HG03378 (cell line): ENCODE data around the gene PARP11.
"Not testable (repeated sequence)": the region's sequence is repeated elsewhere in the genome, so short reads cannot be mapped to it uniquely, and the experiment has no call there.

Source experiments
- ATAC-seq: cut with Tn5 transposase; IDR thresholded peaks from one replicate; pipeline ENCODE4 v1.9.1; 2021; ENCODE audit warnings: mild to moderate bottlenecking, moderate library complexity; ENCODE audit not compliant: unreplicated experiment

The PARP11 gene

DNA sequence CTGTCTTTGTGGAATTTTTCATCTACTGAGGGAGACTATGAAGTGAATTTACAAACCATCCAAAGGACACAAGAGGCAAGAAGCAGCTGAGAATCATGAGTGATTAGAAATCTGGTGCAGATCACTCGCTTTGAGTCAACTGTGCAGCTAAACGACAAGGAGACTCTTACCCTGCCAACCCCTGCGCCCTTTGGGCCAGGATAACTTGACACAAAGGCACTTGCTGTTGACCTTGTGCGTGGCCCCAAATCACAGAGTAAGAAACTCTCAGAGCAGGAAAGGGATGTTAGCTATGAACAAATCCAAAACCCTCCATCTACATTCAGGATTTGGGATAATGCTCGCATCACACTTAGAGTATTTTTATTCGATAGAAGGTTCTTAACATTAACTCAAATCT lies 11.5 kb upstream of the PARP11 start:
- ATAC-seq, result no peak

DNA sequence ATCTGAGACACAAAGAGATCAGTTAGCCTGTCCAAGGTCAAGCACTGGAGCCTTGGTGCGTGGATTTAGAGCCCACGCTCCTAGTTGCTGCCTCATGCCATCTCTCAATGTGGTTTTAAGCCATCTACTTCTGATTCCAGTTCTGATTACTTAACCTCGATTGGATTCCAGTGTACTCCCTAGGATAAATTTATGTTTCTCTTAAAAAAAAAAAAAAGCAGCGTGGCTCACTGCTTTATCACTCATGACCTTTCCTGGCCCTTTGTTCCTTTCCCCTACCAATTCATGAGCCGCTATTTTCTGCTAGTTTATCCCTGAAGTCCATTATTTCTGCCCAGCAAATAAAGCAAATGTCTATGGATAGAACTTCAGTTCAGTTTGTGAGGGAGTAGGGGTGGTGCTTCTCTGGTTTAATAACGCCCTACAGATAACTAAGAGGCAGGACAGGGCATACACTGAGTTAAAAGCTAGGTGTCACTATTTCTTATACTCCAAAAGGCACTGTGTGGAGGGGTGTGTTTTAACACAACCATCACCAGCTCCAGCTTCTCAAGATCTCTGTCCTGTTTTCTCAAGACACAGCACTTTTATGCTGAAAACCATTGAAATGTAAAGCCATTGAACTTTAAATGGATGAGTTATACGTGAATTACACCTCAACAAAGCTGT lies 9.8 kb upstream of the PARP11 start:
- no peak for ATAC-seq

- no peak for ATAC-seq
Observed at GRCh38 chr12:3882406-3882805, 9.2 kb upstream of the PARP11 start.

- no peak for ATAC-seq
Observed at GRCh38 chr12:3881281-3881950, 8.2 kb upstream of the PARP11 start.

DNA sequence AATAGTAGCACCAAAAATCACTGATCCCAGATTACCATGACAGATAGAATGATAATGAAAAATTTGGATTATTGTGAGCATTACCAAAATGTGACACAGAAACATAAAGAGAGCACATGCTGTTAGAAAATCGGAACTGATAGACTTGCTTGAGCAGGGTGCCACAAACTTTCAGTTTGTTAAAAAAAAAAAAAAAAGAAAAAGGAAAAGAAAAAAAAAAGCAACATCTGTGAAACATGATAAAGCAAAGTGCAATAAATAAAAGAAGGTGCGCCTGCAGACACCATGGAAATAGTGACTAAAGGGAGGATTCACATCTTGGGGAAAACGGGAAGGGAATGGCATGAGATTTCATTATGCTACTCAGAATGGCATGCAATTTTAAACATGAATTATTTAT lies 6.6 kb upstream of the PARP11 start:
- no peak for ATAC-seq

GRCh38 chr12:3871356-3871755 lies 1.8 kb downstream of the PARP11 start:
- ATAC-seq, result no peak

- ATAC-seq, result no peak
Observed at GRCh38 chr12:3869865-3870264, 3.3 kb downstream of the PARP11 start.

- no peak for ATAC-seq
Observed at GRCh38 chr12:3869433-3869832, 3.8 kb downstream of the PARP11 start.

DNA sequence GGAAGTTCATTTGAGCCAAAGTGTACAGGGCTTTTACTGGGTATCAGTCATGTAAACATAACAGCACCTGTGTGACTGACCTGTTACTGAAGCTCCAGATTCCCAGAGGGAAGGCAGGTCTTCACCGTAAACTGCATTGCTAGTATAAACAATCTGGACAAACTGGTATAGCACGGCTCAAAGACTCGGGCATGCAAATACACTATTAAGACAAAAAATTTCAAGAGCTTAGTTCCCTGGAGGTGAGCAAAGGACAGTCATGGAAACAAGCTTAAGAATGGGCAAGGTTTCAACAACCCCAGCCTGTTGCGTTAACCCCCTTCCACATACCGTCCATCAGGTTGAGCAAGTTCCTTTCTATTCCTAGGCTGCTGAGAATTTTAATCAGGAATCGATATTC lies 9.4 kb downstream of the PARP11 start:
- no peak for ATAC-seq

- no peak for ATAC-seq
Observed at GRCh38 chr12:3842517-3842916, 30.7 kb downstream of the PARP11 start.

DNA sequence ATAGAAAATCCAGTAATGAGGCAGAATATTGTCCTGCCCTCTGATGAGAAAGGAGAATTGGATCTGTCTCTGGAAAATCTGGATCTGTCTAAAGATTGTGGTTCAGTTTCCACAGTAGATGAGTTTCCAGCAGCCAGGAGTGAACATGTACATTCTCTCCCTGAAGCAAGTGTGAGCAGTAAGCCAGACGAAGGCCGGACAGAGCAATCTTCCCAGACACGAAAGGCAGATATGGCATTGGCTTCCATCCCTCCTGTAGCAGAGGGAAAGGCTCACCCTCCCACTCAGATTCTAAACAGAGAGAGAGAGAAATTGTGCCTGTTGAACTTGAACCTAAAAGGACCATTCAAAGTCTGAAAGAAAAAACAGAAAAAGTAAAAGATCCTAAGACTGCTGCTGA lies 31.4 kb downstream of the PARP11 start:
- no peak for ATAC-seq

- ATAC-seq, result not testable (repeated sequence)
Observed at GRCh38 chr12:3840833-3841232, 32.4 kb downstream of the PARP11 start.

DNA sequence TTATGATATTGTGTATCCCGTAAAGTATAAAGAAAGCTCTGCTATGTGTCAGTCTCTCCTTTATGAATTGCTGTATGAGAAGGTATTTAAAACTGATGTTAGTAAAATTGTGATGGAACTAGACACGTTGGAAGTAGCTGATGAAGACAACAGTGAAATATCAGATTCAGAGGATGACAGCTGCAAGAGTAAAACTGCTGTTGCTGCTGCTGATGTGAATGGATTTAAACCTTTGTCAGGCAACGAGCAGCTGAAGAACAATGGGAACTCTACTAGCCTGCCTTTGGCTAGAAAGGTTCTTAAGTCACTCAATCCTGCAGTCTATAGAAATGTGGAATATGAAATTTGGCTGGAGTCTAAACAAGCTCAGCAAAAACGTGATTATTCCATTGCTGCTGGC lies 33.5 kb downstream of the PARP11 start:
- not testable (repeated sequence) for ATAC-seq

DNA sequence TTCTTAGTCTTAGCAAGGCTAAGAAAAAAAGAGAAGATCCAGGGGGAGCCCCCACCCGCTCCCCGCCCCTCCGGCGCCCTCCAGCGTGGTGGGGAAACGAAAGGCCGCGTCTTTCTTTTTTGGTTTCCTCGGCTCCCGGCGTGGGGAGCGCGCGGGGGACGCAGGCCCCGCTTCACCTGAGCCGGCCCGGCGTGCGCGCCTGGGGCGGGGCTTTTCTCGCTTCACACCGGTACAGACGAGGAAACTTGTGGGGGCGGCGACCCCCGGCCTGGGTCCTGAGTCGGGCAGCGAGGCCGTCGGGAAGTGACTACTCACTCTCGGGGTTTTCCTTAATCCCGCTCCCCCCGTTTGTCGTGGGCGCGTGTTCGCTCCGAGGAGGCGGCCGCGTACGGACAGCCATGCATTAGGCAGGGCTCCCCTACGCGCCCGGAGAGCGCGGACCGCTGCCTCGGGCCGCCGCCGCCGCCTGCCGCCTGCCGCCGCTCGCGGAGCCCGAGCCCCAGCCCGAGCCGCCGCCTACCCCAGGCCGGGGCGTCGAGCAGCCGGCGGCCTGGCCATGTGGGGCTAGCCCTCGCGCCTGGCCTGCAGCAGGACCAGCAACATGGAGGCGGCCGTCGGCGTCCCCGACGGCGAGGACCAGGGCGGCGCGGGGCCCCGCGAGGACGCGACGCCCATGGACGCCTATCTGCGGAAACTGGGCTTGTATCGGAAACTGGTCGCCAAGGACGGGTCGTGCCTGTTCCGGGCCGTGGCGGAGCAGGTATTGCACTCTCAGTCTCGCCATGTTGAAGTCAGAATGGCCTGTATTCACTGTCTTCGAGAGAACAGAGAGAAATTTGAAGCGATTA lies 34.3 kb downstream of the PARP11 start:
- not testable (repeated sequence) for ATAC-seq

DNA sequence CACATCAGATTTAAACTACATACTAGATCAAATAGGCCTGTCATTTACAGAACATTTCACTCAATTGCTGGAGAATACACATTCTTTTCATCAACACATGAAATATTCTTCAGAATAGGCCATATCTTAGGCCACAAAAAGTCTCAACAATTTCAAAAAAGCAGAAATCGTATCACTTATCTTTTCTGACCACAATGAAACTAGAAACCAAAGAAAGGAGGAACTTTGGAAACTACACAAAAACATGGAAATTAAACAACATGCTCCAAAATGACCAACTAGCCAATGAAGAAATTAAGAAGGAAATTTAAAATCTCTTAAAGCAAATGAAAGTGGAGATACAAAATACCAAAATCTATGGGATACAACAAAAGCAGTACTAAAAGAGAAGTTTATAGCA lies 35.1 kb downstream of the PARP11 start:
- no peak for ATAC-seq

DNA sequence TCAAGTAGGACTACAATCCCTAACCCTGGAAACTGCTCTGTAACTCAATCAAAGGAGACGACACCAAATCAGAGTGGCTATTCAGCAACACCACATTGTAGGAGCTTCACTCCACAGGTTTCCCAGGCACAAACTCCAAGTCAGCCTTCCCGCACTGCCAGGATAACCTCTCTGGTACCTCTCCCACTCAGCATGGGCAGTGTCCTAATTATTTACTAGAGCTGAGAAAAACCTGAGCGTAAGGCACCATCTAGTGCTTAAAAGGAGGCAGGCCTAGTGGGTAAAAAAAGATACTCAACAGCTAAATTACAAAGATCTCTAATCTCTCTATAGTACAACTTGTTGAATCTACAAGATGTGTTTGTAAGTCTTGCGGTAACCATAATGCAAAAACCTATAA lies 36.1 kb downstream of the PARP11 start:
- ATAC-seq, result no peak

DNA sequence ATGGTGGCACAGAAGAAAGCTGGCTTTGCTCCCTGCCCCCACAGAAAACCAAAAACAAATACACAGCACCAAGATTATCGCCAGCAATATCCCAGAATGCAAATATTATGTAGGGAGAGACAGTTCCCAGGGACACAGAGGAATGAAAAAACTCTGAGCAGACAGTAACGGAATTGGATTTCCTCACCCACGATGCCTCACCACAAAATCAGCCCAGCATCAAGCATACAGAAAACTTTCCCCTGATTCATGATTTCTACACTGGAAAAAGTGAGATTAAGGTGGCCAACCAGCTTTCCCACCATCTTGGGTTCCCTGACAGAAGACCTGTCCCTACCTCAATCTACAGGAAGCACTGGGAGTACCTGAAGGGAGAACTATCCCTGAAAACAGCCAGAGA lies 36.6 kb downstream of the PARP11 start:
- ATAC-seq, result no peak

DNA sequence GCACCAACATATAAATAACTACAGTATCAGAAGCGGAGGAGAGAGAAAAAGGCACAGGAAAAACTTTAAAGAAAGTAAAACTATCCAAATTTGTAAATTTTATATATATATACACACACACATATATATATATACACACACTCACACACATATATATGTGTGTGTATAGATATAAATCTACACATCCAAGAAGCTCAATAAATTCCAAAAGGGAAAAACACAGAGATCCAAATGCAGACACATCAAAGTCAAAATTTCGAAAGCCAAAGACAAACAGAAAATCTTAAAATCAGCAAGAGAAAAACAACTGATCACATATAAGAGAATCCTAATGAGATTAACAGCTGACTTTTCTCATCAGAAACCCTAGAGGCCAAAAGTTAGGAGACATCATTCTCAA lies 37.3 kb downstream of the PARP11 start:
- ATAC-seq, result no peak

- ATAC-seq, result no peak
Observed at GRCh38 chr12:3834774-3835173, 38.4 kb downstream of the PARP11 start.

DNA sequence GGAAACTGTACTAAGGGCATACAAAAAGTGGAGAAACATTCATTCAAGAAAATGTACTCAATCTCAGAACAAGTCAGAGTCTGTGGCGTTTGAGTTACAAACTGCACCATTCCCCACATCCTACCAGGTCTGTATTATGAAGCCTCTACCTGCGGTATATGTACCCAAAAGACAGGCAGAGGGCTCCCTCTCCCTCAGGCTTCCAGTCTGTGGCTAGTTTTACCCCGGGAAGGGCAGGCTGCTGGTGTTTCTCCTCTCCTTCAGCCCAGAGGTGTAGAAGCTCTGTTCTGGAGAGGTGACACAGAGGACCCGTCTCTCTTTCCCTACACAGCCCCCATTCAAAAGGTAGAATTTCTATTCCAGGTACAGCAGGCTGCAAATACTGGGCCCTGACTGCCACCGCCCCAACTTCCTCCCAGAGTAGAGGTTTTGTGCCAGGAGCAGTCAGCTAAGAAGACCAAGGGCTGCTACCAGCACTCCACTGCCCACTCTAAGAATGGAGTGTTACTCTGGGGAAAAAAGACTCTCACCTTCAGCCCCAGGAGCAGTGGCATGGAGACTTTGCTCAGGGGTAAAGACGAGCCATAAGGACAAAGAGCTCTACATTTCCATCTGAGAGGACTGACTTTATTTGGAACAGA lies 39.4 kb downstream of the PARP11 start:
- ATAC-seq, result no peak

DNA sequence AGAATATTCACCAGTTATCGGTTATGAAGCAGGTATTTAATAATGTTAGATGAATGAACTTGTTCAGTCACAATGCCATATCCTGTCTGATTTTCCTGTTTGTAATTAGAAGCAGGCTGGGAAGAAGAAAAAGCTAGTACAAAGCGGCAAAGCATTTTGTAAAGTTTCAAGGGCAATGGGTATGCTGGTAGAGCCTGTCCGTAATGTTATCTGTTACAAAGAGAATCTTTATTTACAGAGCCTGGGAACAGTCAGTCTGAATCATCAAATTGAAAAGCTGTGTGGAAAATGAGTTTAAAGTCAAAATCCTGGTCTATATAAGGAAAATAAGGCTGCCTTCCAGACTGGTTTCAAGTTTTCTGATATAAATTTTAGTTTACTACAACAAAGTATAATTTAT lies 40.5 kb downstream of the PARP11 start:
- ATAC-seq, result no peak
